Right atrium auricular region (tissue), 2 donors: ENCODE data around the gene NKD2. TPM values are rescaled to one million over a fixed set of nuclear protein-coding genes. Genes with fewer than 3 reads are reported as not detected.

Experiments
- DNase-seq: peaks from one replicate; pipeline ENCODE4 v3.0.0-alpha.2; 2019; ENCODE audit warnings: low spot score
- H3K27ac ChIP-seq, 2 donors: fragments of 200-600 bp; sonication (generic); 1 replicate in 1 of 2; 2 replicates in 1 of 2; pipeline ENCODE4 v1.5.1; 2016 to 2019
- H3K27me3 ChIP-seq, 2 donors: fragments of 200-600 bp; sonication (generic); one replicate each; pipeline versions ENCODE4 v1.5.1 to v1.6.0; 2017 to 2019
- H3K36me3 ChIP-seq: fragments of 200-600 bp; sonication (generic); one replicate; pipeline ENCODE4 v1.5.1; 2016
- H3K4me1 ChIP-seq, 2 donors: fragments of 200-600 bp; sonication (generic); one replicate each; pipeline versions ENCODE4 v1.5.1 to v1.6.0; 2017 to 2019
- H3K4me3 ChIP-seq, 2 donors: fragments of 200-600 bp; sonication (generic); 1 replicate in 1 of 2; 2 replicates in 1 of 2; pipeline ENCODE4 v1.5.1; 2017 to 2019; ENCODE audit warnings: mild to moderate bottlenecking in 1 of 2, moderate library complexity in 1 of 2
- H3K9me3 ChIP-seq, 2 donors: fragments of 200-600 bp; sonication (generic); one replicate each; pipeline ENCODE4 v1.5.1; 2019
- total RNA-seq, 2 donors: library from RNA; depleted of rRNA; stranded (reverse); fragments of >200 nt; gene quantifications; one replicate each; pipeline ENCODE4 v1.1.0, GENCODE V29; 2016
- TF ChIP-seq, protein P1 (sequence below), 2 donors: fragments of 200-600 bp; sonication (generic); IDR thresholded peaks; one replicate each; pipeline ENCODE4 v1.5.1; 2019; ENCODE audit warnings: antibody characterized with exemption in 2 of 2

The NKD2 gene
- total RNA-seq, 2 donors from 2014 or later, result 2.4 to 2.8 TPM

DNA sequence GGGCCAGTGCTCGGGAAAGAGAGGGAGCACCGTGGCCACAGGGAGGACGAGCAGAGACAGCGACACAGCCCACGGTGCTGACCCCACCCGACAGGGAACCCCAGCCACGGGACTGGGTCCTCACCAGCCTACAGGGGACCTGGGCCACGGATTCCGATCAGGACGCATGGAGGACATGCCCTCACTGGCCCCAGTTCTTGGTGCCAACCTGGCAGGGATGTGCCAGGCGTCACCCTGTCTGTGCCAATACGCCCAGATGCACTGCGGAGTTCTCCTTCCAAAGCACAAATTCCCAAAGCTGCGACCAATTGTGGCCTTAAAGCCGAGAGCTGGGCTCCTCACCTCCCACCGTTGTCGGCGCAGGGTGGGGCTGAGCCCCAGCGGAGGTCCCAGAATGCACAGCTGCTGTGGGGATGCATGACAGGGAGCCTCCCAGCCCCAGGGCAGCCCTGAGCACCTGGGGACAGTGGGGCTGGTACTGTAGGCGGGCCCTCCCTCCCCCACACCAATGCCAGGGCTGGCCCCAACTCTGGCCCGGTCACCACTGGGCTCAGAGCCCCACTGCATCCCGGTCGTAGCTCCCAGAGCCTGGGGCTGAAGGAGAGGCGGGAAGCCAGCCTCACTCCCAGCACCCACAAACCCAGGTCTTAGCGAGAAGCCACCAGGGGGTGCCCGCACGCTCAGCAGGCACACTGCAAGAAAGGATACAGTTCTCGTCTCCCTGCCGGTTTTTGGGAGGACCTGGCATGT lies 44.2 kb downstream of the NKD2 start:
- Histone ChIP-seq H3K27ac (no peak overlapping the region), H3K4me3 (no peak overlapping the region), H3K27me3 (no peaks in the 10 kb centered on the region), H3K36me3 (peaks cover 42% of the 10 kb centered on the region), H3K9me3 (no peaks in the 10 kb centered on the region), H3K4me1 (peaks cover 0 to 15% of the 10 kb centered on the region in 2 donors)
- no peak for DNase-seq
- TF ChIP-seq, protein P1, sequence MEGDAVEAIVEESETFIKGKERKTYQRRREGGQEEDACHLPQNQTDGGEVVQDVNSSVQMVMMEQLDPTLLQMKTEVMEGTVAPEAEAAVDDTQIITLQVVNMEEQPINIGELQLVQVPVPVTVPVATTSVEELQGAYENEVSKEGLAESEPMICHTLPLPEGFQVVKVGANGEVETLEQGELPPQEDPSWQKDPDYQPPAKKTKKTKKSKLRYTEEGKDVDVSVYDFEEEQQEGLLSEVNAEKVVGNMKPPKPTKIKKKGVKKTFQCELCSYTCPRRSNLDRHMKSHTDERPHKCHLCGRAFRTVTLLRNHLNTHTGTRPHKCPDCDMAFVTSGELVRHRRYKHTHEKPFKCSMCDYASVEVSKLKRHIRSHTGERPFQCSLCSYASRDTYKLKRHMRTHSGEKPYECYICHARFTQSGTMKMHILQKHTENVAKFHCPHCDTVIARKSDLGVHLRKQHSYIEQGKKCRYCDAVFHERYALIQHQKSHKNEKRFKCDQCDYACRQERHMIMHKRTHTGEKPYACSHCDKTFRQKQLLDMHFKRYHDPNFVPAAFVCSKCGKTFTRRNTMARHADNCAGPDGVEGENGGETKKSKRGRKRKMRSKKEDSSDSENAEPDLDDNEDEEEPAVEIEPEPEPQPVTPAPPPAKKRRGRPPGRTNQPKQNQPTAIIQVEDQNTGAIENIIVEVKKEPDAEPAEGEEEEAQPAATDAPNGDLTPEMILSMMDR (IDR thresholded peaks at IDR 0.05), result no peak

DNA sequence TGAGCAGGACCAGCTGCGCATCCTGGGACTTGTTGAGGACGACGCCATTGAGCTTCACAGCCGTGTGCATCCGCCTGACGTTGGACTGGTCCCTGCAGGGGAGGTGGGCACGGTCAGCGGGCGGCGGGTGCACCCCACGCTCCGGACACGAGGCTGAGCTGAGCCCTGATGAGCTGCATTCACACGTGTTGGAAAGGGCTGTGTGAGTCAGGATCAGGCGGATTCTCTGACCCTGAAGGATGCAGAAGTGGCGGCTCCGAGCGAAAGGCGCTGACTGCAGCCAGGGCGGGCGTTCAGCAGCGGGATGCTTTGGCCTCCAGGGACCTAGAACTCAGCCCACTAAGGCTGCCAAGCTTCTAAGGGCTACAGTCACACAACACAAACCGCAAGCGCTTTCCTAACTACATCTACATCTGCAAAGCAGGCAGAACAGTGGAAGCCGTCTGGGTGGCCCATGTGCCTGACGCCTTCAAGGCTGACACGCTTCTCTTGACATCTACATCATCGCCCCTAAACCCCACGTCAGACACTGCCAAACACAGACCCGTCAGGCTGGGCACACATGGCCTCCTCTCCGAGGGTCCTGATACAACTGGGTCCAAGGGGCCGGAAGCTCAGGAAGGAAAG lies 44.9 kb downstream of the NKD2 start:
- TF ChIP-seq, protein P1 (IDR thresholded peaks at IDR 0.05), result no peak
- Histone ChIP-seq H3K27me3 (no peaks in the 10 kb centered on the region), H3K36me3 (peaks cover 49% of the 10 kb centered on the region), H3K9me3 (no peaks in the 10 kb centered on the region), H3K4me3 (no peak overlapping the region), H3K27ac (no peak overlapping the region), H3K4me1 (peaks cover 0 to 15% of the 10 kb centered on the region in 2 donors)
- no peak for DNase-seq

DNA sequence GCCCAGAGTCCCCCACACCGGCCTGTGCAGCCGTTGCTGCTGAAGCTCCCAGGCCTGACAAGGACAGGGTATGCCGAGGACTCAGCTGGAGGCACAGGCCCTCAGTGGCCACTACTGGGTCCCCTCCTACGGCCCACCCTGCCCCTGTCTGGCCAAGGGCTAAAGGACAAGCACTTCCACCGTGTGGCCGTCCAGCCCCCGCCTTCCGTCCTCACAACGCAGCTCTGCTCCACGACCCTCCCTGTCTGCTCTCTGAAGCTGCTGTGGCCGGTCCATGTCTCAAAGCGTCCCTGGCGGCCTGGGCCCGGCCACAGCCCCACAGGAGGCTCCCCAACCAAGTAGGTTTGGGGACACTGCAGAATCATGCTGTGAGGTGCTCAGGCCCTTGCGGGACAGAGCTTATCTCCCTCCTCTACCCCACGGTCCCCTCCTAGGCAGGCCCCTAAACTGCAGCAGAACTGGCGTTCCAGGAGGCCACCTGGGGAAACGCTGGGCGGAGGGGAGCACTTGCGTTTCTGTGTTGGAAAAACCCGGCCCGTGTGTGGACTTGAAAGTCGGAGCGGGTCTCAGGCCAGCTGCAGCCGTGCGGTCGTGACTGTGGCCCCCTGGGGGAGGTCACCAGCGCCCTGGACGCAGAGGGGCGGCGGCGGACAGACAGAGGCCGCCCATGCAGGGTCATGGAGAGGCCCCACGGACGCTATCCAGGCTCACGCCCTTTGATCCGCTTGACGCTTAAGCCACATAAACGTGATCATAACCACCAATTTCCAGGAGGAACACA lies 45.6 kb downstream of the NKD2 start:
- H3K4me1 ChIP-seq, result peaks cover 0 to 15% of the 10 kb centered on the region in 2 donors
- H3K27me3 ChIP-seq, result no peaks in the 10 kb centered on the region
- no peaks in the 10 kb centered on the region for H3K9me3 ChIP-seq
- TF ChIP-seq, protein P1 (IDR thresholded peaks at IDR 0.05), result no peak
- no peak overlapping the region for H3K27ac ChIP-seq
- H3K4me3 ChIP-seq, result no peak overlapping the region
- no peak for DNase-seq
- peaks cover 56% of the 10 kb centered on the region for H3K36me3 ChIP-seq

DNA sequence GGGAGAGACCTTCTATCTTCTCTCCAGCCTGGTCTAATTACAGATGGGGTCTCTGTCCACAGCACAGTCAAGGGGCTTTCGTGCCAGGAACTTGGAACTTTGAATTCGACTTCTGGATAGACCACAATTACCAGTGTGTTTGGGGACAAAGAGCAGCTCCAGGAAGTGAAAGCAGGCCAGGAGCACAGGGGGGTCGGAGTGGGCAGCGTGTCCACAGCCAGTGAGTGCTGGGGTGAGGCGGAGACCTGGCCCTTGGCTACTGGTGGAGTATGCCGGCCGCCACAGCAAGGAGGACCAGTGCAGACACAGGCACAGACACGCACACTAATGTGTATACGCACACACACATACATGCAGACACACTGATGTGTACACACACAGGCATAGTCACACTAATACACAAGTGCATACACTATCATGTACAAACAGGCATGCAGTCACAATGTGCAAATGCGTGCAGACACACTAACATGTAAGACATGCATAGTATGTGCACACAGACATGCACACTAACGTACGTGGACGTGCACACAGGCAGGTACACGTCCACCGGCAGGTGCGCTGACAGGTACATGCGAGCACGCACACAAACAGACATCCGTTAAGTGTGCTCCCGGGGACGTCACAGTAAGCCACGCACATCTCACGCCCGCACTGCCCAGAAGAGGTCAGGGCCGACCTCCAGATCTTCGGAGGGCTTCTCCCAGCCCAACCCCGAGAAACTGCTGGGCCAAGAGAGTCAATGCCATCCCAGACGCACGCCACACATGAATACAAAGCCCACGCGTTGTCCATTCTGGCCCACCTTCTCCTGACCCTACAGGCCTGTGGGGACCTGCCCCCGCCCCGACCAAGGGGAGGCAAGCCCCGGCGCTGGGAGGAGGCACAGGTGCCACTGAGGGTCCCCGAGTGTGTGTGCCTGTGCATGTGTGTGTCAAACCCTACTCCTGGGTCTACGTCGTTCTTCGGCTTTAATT lies 46.5 kb downstream of the NKD2 start:
- Histone ChIP-seq H3K36me3 (peaks cover 65% of the 10 kb centered on the region), H3K27me3 (no peaks in the 10 kb centered on the region), H3K4me3 (no peak overlapping the region), H3K9me3 (no peaks in the 10 kb centered on the region), H3K27ac (no peak overlapping the region), H3K4me1 (peaks cover 0 to 13% of the 10 kb centered on the region in 2 donors)
- TF ChIP-seq, protein P1 (IDR thresholded peaks at IDR 0.05), result no peak
- DNase-seq, result no peak
